ENCODE results near the gene IP6K2.

The IP6K2 gene

GRCh38 chr3:48642605-48643004, 74.4 kb downstream of the IP6K2 start:
- no peak overlapping the region for H3K4me3 ChIP-seq (ENCODE audit: control insufficient read depth, low read depth, low read length)
- no peak for DNase-seq (ENCODE audit: low read depth)
- TF ChIP-seq, protein P1, sequence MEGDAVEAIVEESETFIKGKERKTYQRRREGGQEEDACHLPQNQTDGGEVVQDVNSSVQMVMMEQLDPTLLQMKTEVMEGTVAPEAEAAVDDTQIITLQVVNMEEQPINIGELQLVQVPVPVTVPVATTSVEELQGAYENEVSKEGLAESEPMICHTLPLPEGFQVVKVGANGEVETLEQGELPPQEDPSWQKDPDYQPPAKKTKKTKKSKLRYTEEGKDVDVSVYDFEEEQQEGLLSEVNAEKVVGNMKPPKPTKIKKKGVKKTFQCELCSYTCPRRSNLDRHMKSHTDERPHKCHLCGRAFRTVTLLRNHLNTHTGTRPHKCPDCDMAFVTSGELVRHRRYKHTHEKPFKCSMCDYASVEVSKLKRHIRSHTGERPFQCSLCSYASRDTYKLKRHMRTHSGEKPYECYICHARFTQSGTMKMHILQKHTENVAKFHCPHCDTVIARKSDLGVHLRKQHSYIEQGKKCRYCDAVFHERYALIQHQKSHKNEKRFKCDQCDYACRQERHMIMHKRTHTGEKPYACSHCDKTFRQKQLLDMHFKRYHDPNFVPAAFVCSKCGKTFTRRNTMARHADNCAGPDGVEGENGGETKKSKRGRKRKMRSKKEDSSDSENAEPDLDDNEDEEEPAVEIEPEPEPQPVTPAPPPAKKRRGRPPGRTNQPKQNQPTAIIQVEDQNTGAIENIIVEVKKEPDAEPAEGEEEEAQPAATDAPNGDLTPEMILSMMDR (IDR thresholded peaks at IDR 0.05; ENCODE audit: control insufficient read depth, insufficient read depth, low read depth, low read length, missing control alignments) = no peak

GRCh38 chr3:48641396-48641795, 75.6 kb downstream of the IP6K2 start:
- no peak overlapping the region for H3K4me3 ChIP-seq (ENCODE audit: control insufficient read depth, low read depth, low read length)
- TF ChIP-seq, protein P1 (IDR thresholded peaks at IDR 0.05; ENCODE audit: control insufficient read depth, insufficient read depth, low read depth, low read length, missing control alignments) = no peak

DNA sequence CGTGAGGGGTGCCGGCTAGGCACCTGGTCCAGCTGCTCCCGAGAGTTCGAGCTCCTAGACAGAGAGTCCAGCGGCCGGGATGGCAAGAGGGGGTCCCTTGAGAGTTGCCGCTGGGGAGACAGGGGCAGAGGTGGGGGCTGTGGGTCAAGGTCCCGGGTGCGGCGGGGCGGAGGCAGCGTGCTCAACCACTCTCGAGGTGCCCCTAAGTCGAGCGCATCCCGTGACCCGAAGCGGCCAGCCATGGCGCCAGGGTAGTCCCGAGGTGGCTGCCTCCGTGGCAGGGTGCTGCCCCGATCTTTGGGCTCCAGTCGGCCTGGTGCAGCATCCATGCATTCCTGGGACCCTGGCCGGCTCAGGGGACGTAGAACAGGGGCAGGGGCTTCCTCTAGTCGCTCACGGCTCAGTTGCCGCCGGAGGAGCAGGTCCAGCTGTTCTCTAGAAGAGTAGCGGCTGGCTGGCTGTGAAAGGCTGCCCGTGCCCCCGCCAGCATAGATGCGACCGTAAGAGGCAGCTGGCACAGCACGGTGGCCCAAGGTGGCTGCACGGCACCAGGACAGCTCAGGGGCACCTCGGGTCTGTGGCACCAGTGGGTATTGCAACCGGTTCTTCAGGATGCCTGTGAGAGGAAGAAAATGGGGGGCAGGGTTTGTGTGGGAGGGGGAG, 76.9 kb downstream of the IP6K2 start:
- TF ChIP-seq, protein P1 (IDR thresholded peaks at IDR 0.05; ENCODE audit: control insufficient read depth, insufficient read depth, low read depth, low read length, missing control alignments) = no peak
- DNase-seq (ENCODE audit: low read depth) = no peak
- H3K4me3 ChIP-seq (ENCODE audit: control insufficient read depth, low read depth, low read length) = no peak overlapping the region

More at GRCh38 chr3:48641396-48641795, 75.6 kb downstream of the IP6K2 start:
- DNase-seq (ENCODE audit: low read depth) = no peak
